ENCODE data around the gene CYTH1. TPM values are rescaled to one million over a fixed set of nuclear protein-coding genes. Genes with fewer than 3 reads are reported as not detected.
"Not testable (repeated sequence)": the region's sequence is repeated elsewhere in the genome, so short reads cannot be mapped to it uniquely, and the experiment has no call there.

CYTH1 gene
- total and polyA plus RNA-seq, 12 donors = 26.0 to 141 (median 46.2) TPM

GRCh38 chr17:78780335-78780734 lies 1.7 kb downstream of the CYTH1 start:
- WGBS, 4 donors = 83 to 92% (median 89%) methylated on average over 6 of the region's 6 CpGs
- Histone ChIP-seq H3K27ac (peak overlapping the region in 4 of 5 donors; percentile 46 to 92 (median 84)), H3K9me3 (replicated peaks in 1 of 3) (no peaks in the 10 kb centered on the region), H3K4me1 (replicated peaks in 1 of 2) (peaks cover 8 to 58% of the 10 kb centered on the region in 2 donors), H3K27me3 (no peaks in the 10 kb centered on the region), H3K4me3 (peak overlapping the region in 1 of 4 donors; percentile 97), H3K36me3 (replicated peaks in 1 of 2) (no peaks in the 10 kb centered on the region)
- TF ChIP-seq CTCF (IDR thresholded peaks at IDR 0.05) (no peak), POLR2A (IDR thresholded peaks at IDR 0.05) (no peak)
- DNase-seq = peak in 1 of 7 donors; percentile 29
- intact Hi-C loops (cut with DNase I) = no loop called here

GRCh38 chr17:78779850-78780249 lies 2.2 kb downstream of the CYTH1 start:
- Histone ChIP-seq H3K4me1 (replicated peaks in 1 of 2) (peaks cover 13 to 62% of the 10 kb centered on the region in 2 donors), H3K27me3 (no peaks in the 10 kb centered on the region), H3K27ac (peak overlapping the region in 4 of 5 donors; percentile 10 to 92 (median 63)), H3K36me3 (replicated peaks in 1 of 2) (no peaks in the 10 kb centered on the region), H3K4me3 (peak overlapping the region in 1 of 4 donors; percentile 6), H3K9me3 (replicated peaks in 1 of 3) (no peaks in the 10 kb centered on the region)
- 46 to 67% (median 58%) methylated on average over 3 of the region's 3 CpGs for WGBS, 4 donors
- intact Hi-C loops (cut with DNase I) = no loop called here
- DNase-seq = peak in 2 of 7 donors; percentile 25 to 29
- no peak for TF ChIP-seq CTCF (IDR thresholded peaks at IDR 0.05)
- no peak for TF ChIP-seq POLR2A (IDR thresholded peaks at IDR 0.05)

- Histone ChIP-seq H3K27ac (peak overlapping the region in 3 of 5 donors; percentile 10 to 92 (median 56)), H3K4me3 (peak overlapping the region in 1 of 4 donors; percentile 6), H3K4me1 (replicated peaks in 1 of 2) (peaks cover 14 to 68% of the 10 kb centered on the region in 2 donors)
- intact Hi-C loops (cut with DNase I); H3K27me3 ChIP-seq; H3K36me3 ChIP-seq (replicated peaks in 1 of 2); DNase-seq; H3K9me3 ChIP-seq (replicated peaks in 1 of 3): not testable (repeated sequence)
- WGBS, 4 donors = 68 to 87% (median 83%) methylated on average over 5 of the region's 5 CpGs
Observed at GRCh38 chr17:78779286-78779651, 2.8 kb downstream of the CYTH1 start.

- DNase-seq = peak in 1 of 7 donors; percentile 11
- no peak for TF ChIP-seq CTCF (IDR thresholded peaks at IDR 0.05)
- TF ChIP-seq POLR2A (IDR thresholded peaks at IDR 0.05) = no peak
- WGBS, 4 donors = 79 to 87% (median 86%) methylated on average over 4 of the region's 4 CpGs
- Histone ChIP-seq H3K4me1 (replicated peaks in 1 of 2) (peaks cover 8 to 63% of the 10 kb centered on the region in 2 donors), H3K27me3 (no peaks in the 10 kb centered on the region), H3K36me3 (replicated peaks in 1 of 2) (no peaks in the 10 kb centered on the region), H3K9me3 (replicated peaks in 1 of 3) (no peaks in the 10 kb centered on the region), H3K4me3 (no peak overlapping the region), H3K27ac (peak overlapping the region in 1 of 5 donors; percentile 27)
- intact Hi-C loops (cut with DNase I) = no loop called here
Observed at GRCh38 chr17:78777881-78778280, 4.2 kb downstream of the CYTH1 start.

- 54 to 71% (median 62%) methylated on average over 11 to 12 of the region's 12 CpGs for WGBS, 4 donors
- intact Hi-C loops (cut with DNase I) = no loop called here
- no peak for TF ChIP-seq CTCF (IDR thresholded peaks at IDR 0.05)
- no peak for TF ChIP-seq POLR2A (IDR thresholded peaks at IDR 0.05)
- Histone ChIP-seq H3K36me3 (replicated peaks in 1 of 2) (no peaks in the 10 kb centered on the region), H3K27ac (peak overlapping the region in 3 of 5 donors; percentile 47 to 68 (median 48)), H3K4me3 (peak overlapping the region in 1 of 4 donors; percentile 3), H3K27me3 (no peaks in the 10 kb centered on the region), H3K9me3 (replicated peaks in 1 of 3) (no peaks in the 10 kb centered on the region), H3K4me1 (replicated peaks in 1 of 2) (peaks cover 6 to 62% of the 10 kb centered on the region in 2 donors)
- DNase-seq = no peak
Observed at GRCh38 chr17:78774956-78775571, 7.0 kb downstream of the CYTH1 start.

Data from adrenal gland (tissue), 12 donors.